SK-N-SH treated with all-trans-retinoic acid at 6 μM for 48 hours (cell line): ENCODE results near the gene PIGL.

Experiments used
- ATAC-seq: fragments of 200-7000 bp; cut with Tn5 transposase; 3 replicates; pipeline ENCODE4 v1.9.1; 2020; ENCODE audit warnings: mild to moderate bottlenecking, moderate library complexity
- BACH2 ChIP-seq: fragments of 250-450 bp; sonication (Bioruptor Pico); IDR thresholded peaks from 2 replicates; pipeline ENCODE4 v1.9.0; 2021; ENCODE audit warnings: mild to moderate bottlenecking, borderline replicate concordance
- CREB5 ChIP-seq: fragments of 250-450 bp; sonication (Bioruptor Pico); IDR thresholded peaks from 2 replicates; pipeline ENCODE4 v1.5.1; 2020; ENCODE audit warnings: low read depth, mild to moderate bottlenecking, moderate library complexity
- CSDC2 ChIP-seq: fragments of 250-450 bp; sonication (Bioruptor Pico); IDR thresholded peaks from 2 replicates; pipeline ENCODE4 v1.5.0; 2020; ENCODE audit warnings: mild to moderate bottlenecking, moderate library complexity
- CSRNP3 ChIP-seq: fragments of 250-450 bp; sonication (Bioruptor Pico); IDR thresholded peaks from 2 replicates; pipeline ENCODE4 v1.5.1; 2021; ENCODE audit warnings: mild to moderate bottlenecking, moderate library complexity
- ESRRG ChIP-seq: fragments of 250-450 bp; sonication (Bioruptor Pico); IDR thresholded peaks from 2 replicates; pipeline ENCODE4 v1.6.1; 2021; ENCODE audit warnings: mild to moderate bottlenecking
- GLIS3 ChIP-seq: fragments of 250-450 bp; sonication (Bioruptor Pico); IDR thresholded peaks from 2 replicates; pipeline ENCODE4 v1.5.0; 2020; ENCODE audit warnings: mild to moderate bottlenecking, moderate library complexity
- ISL1 ChIP-seq: fragments of 250-450 bp; sonication (Bioruptor Pico); IDR thresholded peaks from 2 replicates; pipeline ENCODE4 v2.1.2; 2022; ENCODE audit warnings: mild to moderate bottlenecking, moderate library complexity
- POU6F1 ChIP-seq: fragments of 250-450 bp; sonication (Bioruptor Pico); IDR thresholded peaks from 2 replicates; pipeline ENCODE4 v1.8.0; 2021; ENCODE audit warnings: low read depth, mild to moderate bottlenecking, moderate library complexity, borderline replicate concordance
- PPARA ChIP-seq: fragments of 250-450 bp; sonication (Bioruptor Pico); IDR thresholded peaks from 2 replicates; pipeline ENCODE4 v1.5.0; 2020; ENCODE audit warnings: mild to moderate bottlenecking, borderline replicate concordance
- RARB ChIP-seq: fragments of 250-450 bp; sonication (Bioruptor Pico); IDR thresholded peaks from 2 replicates; pipeline ENCODE4 v1.8.0; 2021; ENCODE audit warnings: mild to moderate bottlenecking, moderate library complexity
- SNAI2 ChIP-seq: fragments of 250-450 bp; sonication (Bioruptor Pico); IDR thresholded peaks from 2 replicates; pipeline ENCODE4 v1.5.0; 2020; ENCODE audit warnings: mild to moderate bottlenecking, moderate library complexity
- TCF4 ChIP-seq: fragments of 250-450 bp; sonication (Bioruptor Pico); IDR thresholded peaks from 2 replicates; pipeline ENCODE4 v1.8.0; 2021; ENCODE audit warnings: mild to moderate bottlenecking, moderate library complexity, borderline replicate concordance
- TOX ChIP-seq: fragments of 250-450 bp; sonication (Bioruptor Pico); IDR thresholded peaks from 2 replicates; pipeline ENCODE4 v1.8.0; 2021; ENCODE audit warnings: mild to moderate bottlenecking, moderate library complexity, borderline replicate concordance
- TSHZ2 ChIP-seq: fragments of 250-450 bp; sonication (Bioruptor Pico); IDR thresholded peaks from 2 replicates; pipeline ENCODE4 v1.5.0; 2020; ENCODE audit warnings: mild to moderate bottlenecking, moderate library complexity
- ZC3H10 ChIP-seq: fragments of 250-450 bp; sonication (Bioruptor Pico); IDR thresholded peaks from 2 replicates; pipeline ENCODE4 v1.5.1; 2021; ENCODE audit warnings: mild to moderate bottlenecking, moderate library complexity
- ZFP3 ChIP-seq: fragments of 250-450 bp; sonication (Bioruptor Pico); IDR thresholded peaks from 2 replicates; pipeline ENCODE4 v1.5.0; 2020; ENCODE audit warnings: mild to moderate bottlenecking, moderate library complexity
- ZFP30 ChIP-seq: fragments of 450-650 bp; formaldehyde crosslinking; IDR thresholded peaks from 2 replicates; pipeline ENCODE4 v1.5.0; 2022; ENCODE audit warnings: mild to moderate bottlenecking, moderate library complexity
- ZNF565 ChIP-seq: fragments of 450-650 bp; formaldehyde crosslinking; conservative IDR thresholded peaks from 2 replicates; pipeline ENCODE4 v1.5.0; 2020; ENCODE audit warnings: low read depth, mild to moderate bottlenecking, moderate library complexity
- ZNF70 ChIP-seq: fragments of 450-650 bp; formaldehyde crosslinking; IDR thresholded peaks from 2 replicates; pipeline ENCODE4 v1.5.0; 2020; ENCODE audit warnings: mild to moderate bottlenecking, moderate library complexity
- ZNF8 ChIP-seq: fragments of 450-650 bp; formaldehyde crosslinking; IDR thresholded peaks from 2 replicates; pipeline ENCODE4 v1.5.0; 2020; ENCODE audit warnings: mild to moderate bottlenecking, moderate library complexity

The PIGL gene

GRCh38 chr17:16243385-16243784, 26.4 kb downstream of the PIGL start:
- TF ChIP-seq POU6F1 (CRISPR knock-in tag) (no peak), SNAI2 (CRISPR knock-in tag) (no peak), TSHZ2 (CRISPR knock-in tag) (no peak), ZC3H10 (CRISPR knock-in tag) (no peak), CREB5 (CRISPR knock-in tag) (no peak), ZNF8 (CRISPR knock-in tag) (no peak), ZNF565 (CRISPR knock-in tag) (no peak), TCF4 (no peak), TOX (CRISPR knock-in tag) (no peak)
- no peak for ATAC-seq

- no peak for ATAC-seq
- TF ChIP-seq ZFP30 (CRISPR knock-in tag) (no peak), BACH2 (no peak), ISL1 (CRISPR knock-in tag) (no peak), RARB (CRISPR knock-in tag) (no peak), GLIS3 (no peak), CSDC2 (no peak), ZFP3 (no peak), ZNF8 (CRISPR knock-in tag) (no peak), ZNF70 (no peak), TSHZ2 (CRISPR knock-in tag) (no peak), ESRRG (no peak), CSRNP3 (CRISPR knock-in tag) (no peak), TCF4 (no peak)
- TF ChIP-seq, all 23 proteins: peak for 0
These were observed 27.0 kb downstream of the PIGL start for GRCh38 chr17:16243801-16244567.

GRCh38 chr17:16247586-16247984, 30.6 kb downstream of the PIGL start:
- no peak for ATAC-seq
- TF ChIP-seq ZNF8 (CRISPR knock-in tag): no peak
- no peak for TF ChIP-seq SNAI2 (CRISPR knock-in tag)
- TF ChIP-seq ZNF70: no peak
- TF ChIP-seq CREB5 (CRISPR knock-in tag): no peak
- TF ChIP-seq PPARA (CRISPR knock-in tag): no peak
- TF ChIP-seq TCF4: no peak
- no peak for TF ChIP-seq TSHZ2 (CRISPR knock-in tag)
- TF ChIP-seq POU6F1 (CRISPR knock-in tag): no peak
- TF ChIP-seq ISL1 (CRISPR knock-in tag): no peak
- no peak for TF ChIP-seq ZFP30 (CRISPR knock-in tag)
